H9 (cell line): ENCODE measurements around the gene SHPK. TPM values are rescaled to one million over a fixed set of nuclear protein-coding genes. Genes with fewer than 3 reads are reported as not detected.
A peak's percentile ranks its signal among the peaks of the same experiment; 100 is the strongest.

Experiments
- DNase-seq: peaks from one replicate; pipeline ENCODE4 v3.0.0-alpha.2; 2017
- H2AFZ ChIP-seq: one replicate; pipeline ENCODE4 v1.6.1; 2013; ENCODE audit warnings: mild to moderate bottlenecking, low read length, control low read depth, moderate library complexity
- H2AK5ac ChIP-seq: 2 replicates; pipeline ENCODE4 v1.6.1; 2013; ENCODE audit warnings: low read length, control low read depth, mixed read lengths; ENCODE audit not compliant: insufficient read length
- H2BK120ac ChIP-seq: one replicate; pipeline ENCODE4 v1.6.1; 2013; ENCODE audit warnings: low read depth, mild to moderate bottlenecking, low read length, control low read depth, inconsistent platforms; ENCODE audit not compliant: poor library complexity, severe bottlenecking
- H2BK12ac ChIP-seq: 2 replicates; pipeline ENCODE4 v1.6.1; 2013; ENCODE audit warnings: low read length, control low read depth, mixed read lengths, low read depth; ENCODE audit not compliant: insufficient read length
- H2BK15ac ChIP-seq: 2 replicates; pipeline ENCODE4 v1.6.1; 2013; ENCODE audit warnings: low read depth, low read length, control low read depth
- H2BK20ac ChIP-seq: one replicate; pipeline ENCODE4 v1.6.1; 2013; ENCODE audit warnings: low read depth, mild to moderate bottlenecking, low read length, control low read depth, inconsistent platforms; ENCODE audit not compliant: poor library complexity, severe bottlenecking
- H2BK5ac ChIP-seq: 2 replicates; pipeline ENCODE4 v1.6.1; 2013; ENCODE audit warnings: low read length, control low read depth, mixed read lengths; ENCODE audit not compliant: insufficient read length
- H3K14ac ChIP-seq: 2 replicates; pipeline ENCODE4 v1.6.1; 2013; ENCODE audit warnings: low read length, control low read depth; ENCODE audit not compliant: insufficient read depth
- H3K18ac ChIP-seq: 2 replicates; pipeline ENCODE4 v1.6.1; 2013; ENCODE audit warnings: low read depth, mild to moderate bottlenecking, mixed read lengths, low read length, control low read depth; ENCODE audit not compliant: insufficient read length
- H3K23ac ChIP-seq: 2 replicates; pipeline ENCODE4 v1.6.1; 2013; ENCODE audit warnings: low read length, control low read depth, mixed read lengths, low read depth; ENCODE audit not compliant: insufficient read length
- H3K23me2 ChIP-seq: 2 replicates; pipeline ENCODE4 v1.6.1; 2013; ENCODE audit warnings: low read depth, mild to moderate bottlenecking, mixed read lengths, low read length, control low read depth; ENCODE audit not compliant: insufficient read length, poor library complexity, severe bottlenecking
- H3K27ac ChIP-seq: 2 replicates; pipeline ENCODE4 v1.5.1; 2013; ENCODE audit warnings: low read length, control low read depth, mixed read lengths, low read depth; ENCODE audit not compliant: insufficient read length
- H3K27me3 ChIP-seq: 2 replicates; pipeline ENCODE4 v1.6.1; 2013; ENCODE audit warnings: low read length, control low read depth, inconsistent platforms; ENCODE audit not compliant: insufficient read depth
- H3K4ac ChIP-seq: 2 replicates; pipeline ENCODE4 v1.6.1; 2013; ENCODE audit warnings: low read depth, mild to moderate bottlenecking, control low read depth, inconsistent platforms, low read length, moderate library complexity
- H3K4me1 ChIP-seq: 2 replicates; pipeline ENCODE4 v1.6.1; 2013; ENCODE audit warnings: low read length, control low read depth, inconsistent platforms; ENCODE audit not compliant: insufficient read depth
- H3K4me2 ChIP-seq: 2 replicates; pipeline ENCODE4 v1.6.1; 2013; ENCODE audit warnings: low read length, control low read depth, mixed read lengths; ENCODE audit not compliant: insufficient read length, insufficient read depth
- H3K56ac ChIP-seq: 2 replicates; pipeline ENCODE4 v1.6.1; 2013; ENCODE audit warnings: low read depth, mild to moderate bottlenecking, mixed read lengths, low read length, control low read depth; ENCODE audit not compliant: insufficient read length
- H3K79me1 ChIP-seq: 2 replicates; pipeline ENCODE4 v1.6.1; 2013; ENCODE audit warnings: low read depth, mild to moderate bottlenecking, moderate library complexity, low read length, control low read depth, inconsistent platforms; ENCODE audit not compliant: insufficient read depth, poor library complexity, severe bottlenecking
- H3K79me2 ChIP-seq: 2 replicates; pipeline ENCODE4 v1.6.1; 2013; ENCODE audit warnings: low read length, control low read depth, inconsistent platforms; ENCODE audit not compliant: insufficient read depth
- H3K9ac ChIP-seq: 2 replicates; pipeline ENCODE4 v1.6.1; 2013; ENCODE audit warnings: low read length, control low read depth, mixed read lengths; ENCODE audit not compliant: insufficient read length; ENCODE audit errors: extremely low read depth
- H3K9me3 ChIP-seq: one replicate; pipeline ENCODE4 v1.6.1; 2013; ENCODE audit warnings: low read depth, low read length, inconsistent platforms; ENCODE audit not compliant: control insufficient read depth
- H3T11ph ChIP-seq: one replicate; pipeline ENCODE4 v1.6.1; 2013; ENCODE audit warnings: mild to moderate bottlenecking, low read length, control low read depth, inconsistent platforms
- H4K20me1 ChIP-seq: one replicate; pipeline ENCODE4 v1.6.1; 2013; ENCODE audit not compliant: control insufficient read depth, insufficient read length, insufficient read depth
- H4K5ac ChIP-seq: 2 replicates; pipeline ENCODE4 v1.6.1; 2013; ENCODE audit warnings: low read depth, mild to moderate bottlenecking, mixed read lengths, low read length, control low read depth; ENCODE audit not compliant: insufficient read length
- H4K8ac ChIP-seq: replicated peaks from 2 replicates; pipeline ENCODE4 v1.6.1; 2013; ENCODE audit warnings: low read length, control low read depth, mixed read lengths, low read depth; ENCODE audit not compliant: insufficient read length
- H4K91ac ChIP-seq: 2 replicates; pipeline ENCODE4 v1.6.1; 2013; ENCODE audit warnings: low read depth, mild to moderate bottlenecking, moderate library complexity, mixed read lengths, low read length, control low read depth; ENCODE audit not compliant: insufficient read length
- H3K27ac Mint-ChIP-seq, 3 experiments: 2 replicates in 2 of 3; 3 replicates in 1 of 3; pipeline ENCODE4 v1.8.0; 2020 to 2021; ENCODE audit warnings: mixed read lengths in 3 of 3, mild to moderate bottlenecking in 1 of 3, moderate library complexity in 1 of 3
- H3K27me3 Mint-ChIP-seq: 2 replicates; pipeline ENCODE4 v1.8.0; 2021; ENCODE audit warnings: low read depth, mild to moderate bottlenecking, moderate library complexity, mixed read lengths
- H3K36me3 Mint-ChIP-seq, 3 experiments: 2 replicates in 2 of 3; 3 replicates in 1 of 3; pipeline ENCODE4 v1.8.0; 2020 to 2021; ENCODE audit warnings: low read depth in 3 of 3, mixed read lengths in 3 of 3; ENCODE audit not compliant: insufficient read depth in 1 of 3
- H3K4me1 Mint-ChIP-seq, 2 experiments: 2 replicates each; pipeline ENCODE4 v1.8.0; 2020; ENCODE audit warnings: mixed read lengths in 2 of 2
- H3K4me3 Mint-ChIP-seq, 2 experiments: 2 replicates in 1 of 2; 3 replicates in 1 of 2; pipeline ENCODE4 v1.8.0; 2020 to 2021; ENCODE audit warnings: mild to moderate bottlenecking in 2 of 2, mixed read lengths in 2 of 2, moderate library complexity in 1 of 2
- H3K9me3 Mint-ChIP-seq, 2 experiments: 2 replicates in 1 of 2; 3 replicates in 1 of 2; pipeline ENCODE4 v1.8.0; 2020; ENCODE audit warnings: mild to moderate bottlenecking in 2 of 2, mixed read lengths in 2 of 2, moderate library complexity in 1 of 2
- WGBS: extraction: QIAGEN DNeasy Blood & Tissue Kit; methylation state at CpG from one replicate; pipeline ENCODE4 v1.1.7; 2013; ENCODE audit warnings: missing lambda C conversion rate, low lambda C conversion rate, mixed read lengths; ENCODE audit not compliant: insufficient read length; ENCODE audit errors: extremely low coverage; 5-methylcytosine and 5-hydroxymethylcytosine counted together
- total RNA-seq: library from RNA; stranded (reverse); gene quantifications from 2 replicates; pipeline ENCODE4 v1.2.1, GENCODE V29; 2021
- TF ChIP-seq, protein P1 (sequence below): fragments of 200-600 bp; sonication (generic); conservative IDR thresholded peaks from 3 replicates; pipeline ENCODE4 v1.8.0; 2021; ENCODE audit warnings: antibody characterized with exemption, mild to moderate bottlenecking

Gene SHPK
- total RNA-seq, 1 experiment from 2014 or later = 27.0 TPM

DNA sequence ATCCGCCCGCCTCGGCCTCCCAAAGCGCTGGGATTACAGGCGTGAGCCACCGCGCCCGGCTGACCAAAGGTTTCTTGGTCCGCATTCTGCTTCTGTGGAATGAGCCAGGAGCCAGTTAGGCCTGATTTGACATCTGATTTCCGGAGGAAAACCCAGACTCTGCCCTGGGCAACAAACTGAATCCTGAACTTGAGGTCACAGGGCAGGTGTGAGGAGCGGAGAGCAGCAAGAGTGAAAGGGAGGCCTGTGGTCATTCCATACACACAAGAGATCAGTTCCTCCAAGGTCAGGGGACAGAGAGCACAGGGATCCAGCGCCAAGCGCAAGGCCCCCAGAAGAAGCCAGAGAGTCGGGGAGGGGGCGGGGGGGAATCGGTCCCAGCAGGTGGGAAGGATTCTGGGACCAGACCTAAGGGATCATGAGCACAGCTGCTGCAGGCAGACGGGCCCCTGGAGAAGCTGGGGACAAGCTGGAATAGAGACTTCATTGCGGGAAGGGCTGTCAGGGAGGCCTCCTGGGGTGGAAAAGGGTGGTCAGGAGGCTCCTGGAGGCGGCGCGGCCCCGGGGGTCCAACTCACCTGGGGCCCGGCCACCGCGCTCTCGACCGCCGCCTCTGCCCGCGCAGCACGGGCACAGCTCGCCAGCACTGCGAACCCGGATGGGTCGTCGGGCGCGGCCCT is 436 bp downstream of the SHPK start:
- Histone ChIP-seq H2BK15ac (no peak overlapping the region), H2BK20ac (no peak overlapping the region)
- peak overlapping the region; percentile 9 to 98 (median 89); a peak in 5 of 7 replicates for H3K27ac Mint-ChIP-seq

More for the DNA sequence above, 436 bp downstream of the SHPK start:
- Histone ChIP-seq H3K56ac (no peak overlapping the region), H3K9me3 (no peaks in the 10 kb centered on the region), H4K8ac (no peak overlapping the region), H3K9ac (peak overlapping the region; percentile 74), H2BK12ac (no peak overlapping the region), H4K20me1 (no peaks in the 10 kb centered on the region), H3T11ph (no peak overlapping the region), H3K79me2 (peaks cover 7% of the 10 kb centered on the region; the same call in 1 of the 2 replicates), H3K14ac (peak overlapping the region; percentile 77), H4K5ac (no peak overlapping the region), H3K23ac (no peak overlapping the region), H2AFZ (no peak overlapping the region), H3K27ac (no peak overlapping the region), H3K27me3 (no peaks in the 10 kb centered on the region), H3K23me2 (peaks cover 11% of the 10 kb centered on the region), H3K79me1 (peaks cover 9% of the 10 kb centered on the region), H3K4me2 (peak overlapping the region; percentile 74), H2BK120ac (no peak overlapping the region), H2BK5ac (no peak overlapping the region), H4K91ac (no peak overlapping the region), H3K4me1 (no peaks in the 10 kb centered on the region), H3K18ac (no peak overlapping the region), H2AK5ac (no peak overlapping the region), H3K4ac (no peak overlapping the region)
- Mint-ChIP-seq H3K36me3 (peaks cover 7 to 33% (median 30%) of the 10 kb centered on the region in 3 experiments), H3K27me3 (no peaks in the 10 kb centered on the region), H3K4me3 (peak overlapping the region; percentile 96 to 98), H3K4me1 (peaks cover 19 to 20% of the 10 kb centered on the region in 2 experiments), H3K9me3 (no peaks in the 10 kb centered on the region)
- TF ChIP-seq, protein P1, sequence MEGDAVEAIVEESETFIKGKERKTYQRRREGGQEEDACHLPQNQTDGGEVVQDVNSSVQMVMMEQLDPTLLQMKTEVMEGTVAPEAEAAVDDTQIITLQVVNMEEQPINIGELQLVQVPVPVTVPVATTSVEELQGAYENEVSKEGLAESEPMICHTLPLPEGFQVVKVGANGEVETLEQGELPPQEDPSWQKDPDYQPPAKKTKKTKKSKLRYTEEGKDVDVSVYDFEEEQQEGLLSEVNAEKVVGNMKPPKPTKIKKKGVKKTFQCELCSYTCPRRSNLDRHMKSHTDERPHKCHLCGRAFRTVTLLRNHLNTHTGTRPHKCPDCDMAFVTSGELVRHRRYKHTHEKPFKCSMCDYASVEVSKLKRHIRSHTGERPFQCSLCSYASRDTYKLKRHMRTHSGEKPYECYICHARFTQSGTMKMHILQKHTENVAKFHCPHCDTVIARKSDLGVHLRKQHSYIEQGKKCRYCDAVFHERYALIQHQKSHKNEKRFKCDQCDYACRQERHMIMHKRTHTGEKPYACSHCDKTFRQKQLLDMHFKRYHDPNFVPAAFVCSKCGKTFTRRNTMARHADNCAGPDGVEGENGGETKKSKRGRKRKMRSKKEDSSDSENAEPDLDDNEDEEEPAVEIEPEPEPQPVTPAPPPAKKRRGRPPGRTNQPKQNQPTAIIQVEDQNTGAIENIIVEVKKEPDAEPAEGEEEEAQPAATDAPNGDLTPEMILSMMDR = no peak
- DNase-seq = no peak
- WGBS = no CpG with 5 or more reads among the region's 38 CpGs
